ENCODE data around the gene CAMK4. TPM values are rescaled to one million over a fixed set of nuclear protein-coding genes. Genes with fewer than 3 reads are reported as not detected.

Gene CAMK4
- total RNA-seq, 2 donors from 2014 or later: 36.0 to 37.0 TPM

GRCh38 chr5:111236348-111236747, 12.2 kb downstream of the CAMK4 start:
- Mint-ChIP-seq H3K9me3 (no peaks in the 10 kb centered on the region), H3K36me3 (ENCODE audit: low read depth) (peaks cover 5% of the 10 kb centered on the region), H3K4me1 (peaks cover 73% of the 10 kb centered on the region), H3K27ac (peak overlapping the region; percentile 92), H3K4me3 (peak overlapping the region; percentile 85), H3K27me3 (no peaks in the 10 kb centered on the region)
- ATAC-seq (replicated peaks): peak; percentile 20

- H3K9me3 Mint-ChIP-seq: no peaks in the 10 kb centered on the region
- peak; percentile 77 for ATAC-seq (replicated peaks)
- H3K4me1 Mint-ChIP-seq: peaks cover 70% of the 10 kb centered on the region
- no peaks in the 10 kb centered on the region for H3K27me3 Mint-ChIP-seq
- peaks cover 5% of the 10 kb centered on the region for H3K36me3 Mint-ChIP-seq (ENCODE audit: low read depth)
- H3K4me3 Mint-ChIP-seq: peak overlapping the region; percentile 85
- peak overlapping the region; percentile 92 for H3K27ac Mint-ChIP-seq
These were observed 12.8 kb downstream of the CAMK4 start for GRCh38 chr5:111236995-111237394.

GRCh38 chr5:111237470-111237869, 13.3 kb downstream of the CAMK4 start:
- Mint-ChIP-seq H3K9me3 (no peaks in the 10 kb centered on the region), H3K36me3 (ENCODE audit: low read depth) (peaks cover 6% of the 10 kb centered on the region), H3K27me3 (no peaks in the 10 kb centered on the region), H3K27ac (peak overlapping the region; percentile 92), H3K4me3 (peak overlapping the region; percentile 85), H3K4me1 (peaks cover 70% of the 10 kb centered on the region)
- peak; percentile 38 for ATAC-seq (replicated peaks)

- no peak for ATAC-seq (replicated peaks)
- H3K36me3 Mint-ChIP-seq (ENCODE audit: low read depth): peaks cover 9% of the 10 kb centered on the region
- peaks cover 70% of the 10 kb centered on the region for H3K4me1 Mint-ChIP-seq
- H3K4me3 Mint-ChIP-seq: peak overlapping the region; percentile 85
- peak overlapping the region; percentile 92 for H3K27ac Mint-ChIP-seq
- no peaks in the 10 kb centered on the region for H3K27me3 Mint-ChIP-seq
- H3K9me3 Mint-ChIP-seq: no peaks in the 10 kb centered on the region
These were observed 14.4 kb downstream of the CAMK4 start for GRCh38 chr5:111238431-111239225.

GRCh38 chr5:111241696-111242095, 17.5 kb downstream of the CAMK4 start:
- no peak for ATAC-seq (replicated peaks)
- H3K27me3 Mint-ChIP-seq: no peaks in the 10 kb centered on the region
- peak overlapping the region; percentile 25 for H3K4me3 Mint-ChIP-seq
- peaks cover 57% of the 10 kb centered on the region for H3K4me1 Mint-ChIP-seq
- H3K9me3 Mint-ChIP-seq: no peaks in the 10 kb centered on the region
- H3K27ac Mint-ChIP-seq: no peak overlapping the region
- H3K36me3 Mint-ChIP-seq (ENCODE audit: low read depth): peaks cover 30% of the 10 kb centered on the region

GRCh38 chr5:111242606-111243005, 18.4 kb downstream of the CAMK4 start:
- peak overlapping the region; percentile 3 for H3K4me3 Mint-ChIP-seq
- H3K36me3 Mint-ChIP-seq (ENCODE audit: low read depth): peaks cover 30% of the 10 kb centered on the region
- no peaks in the 10 kb centered on the region for H3K9me3 Mint-ChIP-seq
- H3K27me3 Mint-ChIP-seq: no peaks in the 10 kb centered on the region
- ATAC-seq (replicated peaks): no peak
- H3K4me1 Mint-ChIP-seq: peaks cover 50% of the 10 kb centered on the region
- H3K27ac Mint-ChIP-seq: peak overlapping the region; percentile 6

- Mint-ChIP-seq H3K36me3 (ENCODE audit: low read depth) (peaks cover 30% of the 10 kb centered on the region), H3K27me3 (no peaks in the 10 kb centered on the region), H3K4me1 (peaks cover 47% of the 10 kb centered on the region), H3K4me3 (peak overlapping the region; percentile 3), H3K27ac (peak overlapping the region; percentile 6), H3K9me3 (no peaks in the 10 kb centered on the region)
- no peak for ATAC-seq (replicated peaks)
These were observed 19.1 kb downstream of the CAMK4 start for GRCh38 chr5:111243318-111243717.

- Mint-ChIP-seq H3K36me3 (ENCODE audit: low read depth) (peaks cover 30% of the 10 kb centered on the region), H3K4me3 (peak overlapping the region; percentile 77), H3K9me3 (no peaks in the 10 kb centered on the region), H3K27me3 (no peaks in the 10 kb centered on the region), H3K27ac (peak overlapping the region; percentile 80), H3K4me1 (peaks cover 46% of the 10 kb centered on the region)
- peak; percentile 17 for ATAC-seq (replicated peaks)
These were observed 21.5 kb downstream of the CAMK4 start for GRCh38 chr5:111245654-111246053.

- H3K4me3 Mint-ChIP-seq: peak overlapping the region; percentile 77
- H3K27ac Mint-ChIP-seq: peak overlapping the region; percentile 80
These were observed 22.3 kb downstream of the CAMK4 start for GRCh38 chr5:111246459-111246858.

GRCh38 chr5:111248571-111248970, 24.4 kb downstream of the CAMK4 start:
- Mint-ChIP-seq H3K27me3 (no peaks in the 10 kb centered on the region), H3K36me3 (ENCODE audit: low read depth) (peaks cover 28% of the 10 kb centered on the region), H3K4me1 (peaks cover 55% of the 10 kb centered on the region), H3K27ac (peak overlapping the region; percentile 41), H3K4me3 (peak overlapping the region; percentile 61), H3K9me3 (no peaks in the 10 kb centered on the region)
- no peak for ATAC-seq (replicated peaks)

More at GRCh38 chr5:111246459-111246858, 22.3 kb downstream of the CAMK4 start:
- Mint-ChIP-seq H3K9me3 (no peaks in the 10 kb centered on the region), H3K27me3 (no peaks in the 10 kb centered on the region), H3K4me1 (peaks cover 53% of the 10 kb centered on the region), H3K36me3 (ENCODE audit: low read depth) (peaks cover 31% of the 10 kb centered on the region)
- peak; percentile 7 for ATAC-seq (replicated peaks)

- no peaks in the 10 kb centered on the region for H3K27me3 Mint-ChIP-seq
- no peaks in the 10 kb centered on the region for H3K9me3 Mint-ChIP-seq
- peak overlapping the region; percentile 73 for H3K4me3 Mint-ChIP-seq
- H3K36me3 Mint-ChIP-seq (ENCODE audit: low read depth): peaks cover 22% of the 10 kb centered on the region
- H3K4me1 Mint-ChIP-seq: peaks cover 58% of the 10 kb centered on the region
- peak; percentile 31 for ATAC-seq (replicated peaks)
- H3K27ac Mint-ChIP-seq: peak overlapping the region; percentile 84
These were observed 27.7 kb downstream of the CAMK4 start for GRCh38 chr5:111251921-111252320.

GRCh38 chr5:111252799-111253545, 28.8 kb downstream of the CAMK4 start:
- ATAC-seq (replicated peaks): no peak
- Mint-ChIP-seq H3K4me1 (peaks cover 58% of the 10 kb centered on the region), H3K4me3 (peak overlapping the region; percentile 73), H3K36me3 (ENCODE audit: low read depth) (peaks cover 22% of the 10 kb centered on the region), H3K9me3 (no peaks in the 10 kb centered on the region), H3K27me3 (no peaks in the 10 kb centered on the region), H3K27ac (peak overlapping the region; percentile 84)

GRCh38 chr5:111254613-111255012, 30.4 kb downstream of the CAMK4 start:
- Mint-ChIP-seq H3K27ac (peak overlapping the region; percentile 91), H3K27me3 (no peaks in the 10 kb centered on the region), H3K4me1 (peaks cover 62% of the 10 kb centered on the region), H3K36me3 (ENCODE audit: low read depth) (peaks cover 22% of the 10 kb centered on the region), H3K4me3 (peak overlapping the region; percentile 73), H3K9me3 (no peaks in the 10 kb centered on the region)
- ATAC-seq (replicated peaks): peak; percentile 86

GRCh38 chr5:111255169-111255568, 31.0 kb downstream of the CAMK4 start:
- no peak for ATAC-seq (replicated peaks)
- Mint-ChIP-seq H3K36me3 (ENCODE audit: low read depth) (peaks cover 22% of the 10 kb centered on the region), H3K4me1 (peaks cover 62% of the 10 kb centered on the region), H3K9me3 (no peaks in the 10 kb centered on the region), H3K27ac (peak overlapping the region; percentile 91), H3K4me3 (peak overlapping the region; percentile 73), H3K27me3 (no peaks in the 10 kb centered on the region)

- Mint-ChIP-seq H3K36me3 (ENCODE audit: low read depth) (peaks cover 22% of the 10 kb centered on the region), H3K4me1 (peaks cover 53% of the 10 kb centered on the region), H3K4me3 (peak overlapping the region; percentile 73), H3K27me3 (no peaks in the 10 kb centered on the region), H3K9me3 (no peaks in the 10 kb centered on the region), H3K27ac (peak overlapping the region; percentile 91)
- ATAC-seq (replicated peaks): peak; percentile 52
These were observed 31.9 kb downstream of the CAMK4 start for GRCh38 chr5:111256128-111256527.
